Choroid plexus epithelial cell (primary cell): ENCODE results near the gene QRICH1.

Experiments
- DNase-seq: peaks from one replicate; pipeline ENCODE4 v3.0.0-alpha.2; 2010; ENCODE audit warnings: low read depth
- H3K4me3 ChIP-seq: 2 replicates; pipeline ENCODE4 v1.5.1; 2011; ENCODE audit warnings: low read depth, mild to moderate bottlenecking, control low read depth, low read length, moderate library complexity
- CTCF ChIP-seq: conservative IDR thresholded peaks from 2 replicates; pipeline ENCODE4 v1.5.1; 2011; ENCODE audit warnings: low read depth, mild to moderate bottlenecking, control low read depth, inconsistent platforms, low read length, moderate library complexity

Gene QRICH1

GRCh38 chr3:49022688-49023171 is 71.1 kb downstream of the QRICH1 start:
- no peak for DNase-seq
- peak overlapping the region; percentile 93 for H3K4me3 ChIP-seq

GRCh38 chr3:49021813-49022687 is 71.8 kb downstream of the QRICH1 start, which contains the start of gene NDUFAF3:
TSS of gene NDUFAF3 (plus strand) at chr3:49022121. CDS start at chr3:49022145, 24 bp downstream.
- peak; percentile 78 for TF ChIP-seq CTCF
- DNase-seq: peak; percentile 95
- peak within 1 kb of the TSS; percentile 93 for H3K4me3 ChIP-seq

More at GRCh38 chr3:49022688-49023171, 71.1 kb downstream of the QRICH1 start:
- TF ChIP-seq CTCF: no peak

GRCh38 chr3:49021213-49021812 is 72.6 kb downstream of the QRICH1 start:
- TF ChIP-seq CTCF: no peak
- H3K4me3 ChIP-seq: peak overlapping the region; percentile 93
- DNase-seq: peak; percentile 98

- peak overlapping the region; percentile 93 for H3K4me3 ChIP-seq
- no peak for TF ChIP-seq CTCF
- DNase-seq: no peak
These were observed 73.3 kb downstream of the QRICH1 start for GRCh38 chr3:49020330-49021212.

GRCh38 chr3:49019941-49020329 is 73.9 kb downstream of the QRICH1 start:
- TF ChIP-seq CTCF: no peak
- no peak for DNase-seq
- peak overlapping the region; percentile 93 for H3K4me3 ChIP-seq

GRCh38 chr3:49018707-49019006 is 75.2 kb downstream of the QRICH1 start:
- H3K4me3 ChIP-seq: peak overlapping the region; percentile 88
- TF ChIP-seq CTCF: no peak
- no peak for DNase-seq
